ENCODE data around the gene RPS6KB2. TPM values are rescaled to one million over a fixed set of nuclear protein-coding genes. Genes with fewer than 3 reads are reported as not detected.

RPS6KB2 gene
- total and polyA plus RNA-seq, 2 of the 4 experiments (the other 2 are of a cell fraction): 50.7 to 58.4 TPM

DNA sequence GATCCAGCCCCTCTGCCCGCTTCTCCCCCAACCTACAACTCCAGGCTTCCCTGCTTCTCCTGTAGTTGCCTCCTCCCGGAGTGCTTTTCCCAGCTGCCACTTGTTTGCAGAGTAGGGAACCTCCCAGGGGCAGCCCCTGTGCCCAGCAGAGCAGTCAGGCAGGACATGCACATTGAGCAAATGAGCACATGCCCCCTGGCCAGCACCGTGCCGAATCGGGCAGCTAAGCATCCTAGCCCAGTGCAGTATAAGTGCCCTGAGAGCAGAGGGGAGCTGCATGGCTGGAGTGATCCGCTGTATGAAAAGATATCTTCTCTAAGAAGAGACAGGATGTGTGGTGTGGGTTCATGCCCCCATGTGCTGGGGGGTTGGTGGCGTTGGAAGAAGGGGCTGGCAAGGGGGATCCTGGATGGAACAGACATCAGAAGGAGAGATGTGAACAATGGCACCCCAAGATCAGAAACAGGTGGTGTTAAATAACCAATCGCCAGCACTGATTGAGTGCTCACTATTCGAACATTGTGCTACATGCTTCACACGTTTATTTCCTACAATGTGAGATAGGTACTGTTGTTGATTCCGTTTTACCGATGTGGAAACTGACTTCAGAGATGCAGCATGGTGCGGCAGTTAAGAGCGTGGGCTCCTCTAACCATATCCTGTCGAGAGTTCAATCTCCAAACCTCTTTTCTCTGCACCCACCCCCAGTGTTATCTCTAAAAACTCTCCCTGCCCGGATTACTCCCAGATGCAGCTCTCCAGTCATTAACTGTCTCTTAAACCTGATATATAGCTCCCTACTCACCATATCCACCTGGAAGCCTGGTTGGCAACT, 55.8 kb downstream of the RPS6KB2 start:
- no peak overlapping the region for H2BK15ac ChIP-seq (ENCODE audit: low read depth, low read length)
- no peak overlapping the region for H3K14ac ChIP-seq (replicated peaks; ENCODE audit: low read depth, low read length)
- H4K20me1 ChIP-seq (ENCODE audit: insufficient read depth, low read length): no peaks in the 10 kb centered on the region; the same call in 1 of the 2 replicates
- H3K23ac ChIP-seq (ENCODE audit: low read depth, low read length): no peak overlapping the region
- no peaks in the 10 kb centered on the region for H3K27me3 ChIP-seq (ENCODE audit: control insufficient read depth, insufficient read depth, low read length)
- peaks cover 3% of the 10 kb centered on the region; the same call in 1 of the 2 replicates for H3K4me1 ChIP-seq (ENCODE audit: control insufficient read depth, insufficient read depth, low read length)
- dilution Hi-C loops (cut with HindIII; ENCODE audit: low sequenced_read_pairs, unreplicated experiment) (no loop called here), in situ Hi-C loops (cut with MboI; ENCODE audit: low sequenced_read_pairs) (no loop called here), intact Hi-C loops (cut with micrococcal nuclease) (loop anchor here (5.0 kb wide), 1 partner anchor 62 kb away; no protein-coding TSS in a partner anchor)
- no peak overlapping the region for H2BK5ac ChIP-seq (ENCODE audit: low read depth, low read length, poor library complexity, severe bottlenecking)
- H2AK5ac ChIP-seq (ENCODE audit: low read depth, low read length): peak overlapping the region; percentile 27; the same call in 1 of the 2 replicates
- no peak overlapping the region for H3K4me3 ChIP-seq (ENCODE audit: insufficient read depth, low read depth, low read length)
- CTCF ChIA-PET: interaction anchor here (0.7 kb wide), 1 partner anchor 985 kb away, joined by 3 read pairs; no protein-coding TSS in a partner anchor
- H3K36me3 ChIP-seq (ENCODE audit: control insufficient read depth, insufficient read depth, low read length): peaks cover 8% of the 10 kb centered on the region
- H4K91ac ChIP-seq (ENCODE audit: insufficient read depth, low read depth, low read length): no peak overlapping the region
- H2BK20ac ChIP-seq (ENCODE audit: low read depth, low read length): no peak overlapping the region
- no peak overlapping the region; the same call in 1 of the 2 replicates for H3K56ac ChIP-seq (ENCODE audit: extremely low read depth, insufficient read depth, low read length)
- no peak overlapping the region for H2BK120ac ChIP-seq (ENCODE audit: low read depth, low read length)
- H4K8ac ChIP-seq (ENCODE audit: low read depth in 2 of 2, low read length in 2 of 2): no peak overlapping the region; a peak in 1 of 4 replicates
- 100% methylated on average over 5 of the region's 16 CpGs; no CpG with 5 or more reads in 1 of the 2 experiments for WGBS, 2 experiments (ENCODE audit: extremely low coverage in 2 of 2, insufficient read length in 1 of 2)
- H4K5ac ChIP-seq (ENCODE audit: low read depth, low read length): no peak overlapping the region
- no peak overlapping the region for H3K18ac ChIP-seq (ENCODE audit: low read depth, low read length)
- H3K9me3 ChIP-seq (ENCODE audit: control insufficient read depth, insufficient read depth, low read length): no peaks in the 10 kb centered on the region
- peak overlapping the region; percentile 85 for H2AK9ac ChIP-seq (replicated peaks; ENCODE audit: low read depth, low read length, poor library complexity)
- DNase-seq (no peak), ATAC-seq (ENCODE audit: low read depth) (no peak)
- H3K9ac ChIP-seq (ENCODE audit: low read depth, low read length): no peak overlapping the region
- POLR2A ChIA-PET (ENCODE audit: unreplicated experiment): interaction anchor here (0.6 kb wide), 1 partner anchor 461 kb away, joined by 3 read pairs; the partner anchor contains the start of gene SYT12
- H3K4ac ChIP-seq (ENCODE audit: low read depth, low read length): no peak overlapping the region
- H3K79me1 ChIP-seq (ENCODE audit: low read depth in 1 of 2, low read length in 2 of 2): peaks cover 14 to 38% of the 10 kb centered on the region in 2 experiments
- BruUV-seq (replicated peaks): no TSS peak
- no peak overlapping the region for H3K27ac ChIP-seq (ENCODE audit: insufficient read depth, low read length)
- peak overlapping the region; percentile 69 for H2AFZ ChIP-seq (replicated peaks; ENCODE audit: low read length, poor library complexity)
- H3K4me2 ChIP-seq (ENCODE audit: low read depth, low read length): peak overlapping the region; percentile 55; the same call in 1 of the 2 replicates
- H3K9me1 ChIP-seq (ENCODE audit: insufficient read depth, low read length): peaks cover 15% of the 10 kb centered on the region
- TF ChIP-seq USF2 (IDR thresholded peaks at IDR 0.05; ENCODE audit: low read depth, low read length) (no peak), MAZ (IDR thresholded peaks at IDR 0.05; ENCODE audit: borderline replicate concordance, low read depth, low read length) (no peak), FOS (IDR thresholded peaks at IDR 0.05; ENCODE audit: low read depth, low read length) (no peak), MXI1 (IDR thresholded peaks at IDR 0.05; ENCODE audit: borderline replicate concordance, low read depth, low read length) (no peak), NFE2L2 (IDR thresholded peaks at IDR 0.05; ENCODE audit: low read depth, low read length) (no peak), BHLHE40 (IDR thresholded peaks at IDR 0.05; ENCODE audit: low read depth, low read length) (no peak), CHD1 (IDR thresholded peaks at IDR 0.05; ENCODE audit: low read depth, low read length) (no peak), RAD21 (IDR thresholded peaks at IDR 0.05; ENCODE audit: low read length) (no peak), RFX5 (IDR thresholded peaks at IDR 0.05; ENCODE audit: low read depth, low read length) (no peak), SMC3 (IDR thresholded peaks at IDR 0.05; ENCODE audit: low read depth, low read length) (no peak), RCOR1 (IDR thresholded peaks at IDR 0.05; ENCODE audit: insufficient replicate concordance, low read length) (no peak), MAFK (IDR thresholded peaks at IDR 0.05; ENCODE audit: low read depth, low read length) (no peak), POLR2A (IDR thresholded peaks at IDR 0.05; ENCODE audit: low read depth, low read length) (no peak)
- TF ChIP-seq, protein P1, sequence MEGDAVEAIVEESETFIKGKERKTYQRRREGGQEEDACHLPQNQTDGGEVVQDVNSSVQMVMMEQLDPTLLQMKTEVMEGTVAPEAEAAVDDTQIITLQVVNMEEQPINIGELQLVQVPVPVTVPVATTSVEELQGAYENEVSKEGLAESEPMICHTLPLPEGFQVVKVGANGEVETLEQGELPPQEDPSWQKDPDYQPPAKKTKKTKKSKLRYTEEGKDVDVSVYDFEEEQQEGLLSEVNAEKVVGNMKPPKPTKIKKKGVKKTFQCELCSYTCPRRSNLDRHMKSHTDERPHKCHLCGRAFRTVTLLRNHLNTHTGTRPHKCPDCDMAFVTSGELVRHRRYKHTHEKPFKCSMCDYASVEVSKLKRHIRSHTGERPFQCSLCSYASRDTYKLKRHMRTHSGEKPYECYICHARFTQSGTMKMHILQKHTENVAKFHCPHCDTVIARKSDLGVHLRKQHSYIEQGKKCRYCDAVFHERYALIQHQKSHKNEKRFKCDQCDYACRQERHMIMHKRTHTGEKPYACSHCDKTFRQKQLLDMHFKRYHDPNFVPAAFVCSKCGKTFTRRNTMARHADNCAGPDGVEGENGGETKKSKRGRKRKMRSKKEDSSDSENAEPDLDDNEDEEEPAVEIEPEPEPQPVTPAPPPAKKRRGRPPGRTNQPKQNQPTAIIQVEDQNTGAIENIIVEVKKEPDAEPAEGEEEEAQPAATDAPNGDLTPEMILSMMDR (conservative IDR thresholded peaks at IDR 0.05; ENCODE audit: low read depth, low read length): no peak
